Activated T-helper 17 cell treated with anti-CD3 and anti-CD28 coated beads, Interleukin-2, amount 50 U/mL, for 72 hours (primary cell): ENCODE results near the gene MYO16. TPM values are rescaled to one million over a fixed set of nuclear protein-coding genes. Genes with fewer than 3 reads are reported as not detected.
A peak's percentile ranks its signal among the peaks of the same experiment; 100 is the strongest.
"Not testable (repeated sequence)": the region's sequence is repeated elsewhere in the genome, so short reads cannot be mapped to it uniquely, and the experiment has no call there.

Experiments used
- ATAC-seq: fragments of 150-1000 bp; cut with Tn5 transposase; replicated peaks from 2 replicates; pipeline ENCODE4 v1.10.0; 2021; ENCODE audit warnings: mild to moderate bottlenecking, moderate library complexity
- H3K27ac Mint-ChIP-seq: one replicate; pipeline ENCODE4 v1.8.0; 2022; ENCODE audit warnings: mixed read lengths
- H3K27me3 Mint-ChIP-seq: one replicate; pipeline ENCODE4 v1.8.0; 2022; ENCODE audit warnings: mixed read lengths
- H3K36me3 Mint-ChIP-seq: one replicate; pipeline ENCODE4 v1.8.0; 2022; ENCODE audit warnings: low read depth, mild to moderate bottlenecking, mixed read lengths
- H3K4me1 Mint-ChIP-seq: one replicate; pipeline ENCODE4 v1.8.0; 2022; ENCODE audit warnings: mixed read lengths
- H3K4me3 Mint-ChIP-seq: one replicate; pipeline ENCODE4 v1.8.0; 2022; ENCODE audit warnings: mild to moderate bottlenecking, mixed read lengths
- H3K9me3 Mint-ChIP-seq: one replicate; pipeline ENCODE4 v1.8.0; 2022; ENCODE audit warnings: mixed read lengths
- total RNA-seq, 2 donors: library from RNA; stranded (reverse); gene quantifications; one replicate each; pipeline ENCODE4 v1.2.3, GENCODE V29; 2022

MYO16 gene
- total RNA-seq, 2 donors from 2014 or later = not detected

DNA sequence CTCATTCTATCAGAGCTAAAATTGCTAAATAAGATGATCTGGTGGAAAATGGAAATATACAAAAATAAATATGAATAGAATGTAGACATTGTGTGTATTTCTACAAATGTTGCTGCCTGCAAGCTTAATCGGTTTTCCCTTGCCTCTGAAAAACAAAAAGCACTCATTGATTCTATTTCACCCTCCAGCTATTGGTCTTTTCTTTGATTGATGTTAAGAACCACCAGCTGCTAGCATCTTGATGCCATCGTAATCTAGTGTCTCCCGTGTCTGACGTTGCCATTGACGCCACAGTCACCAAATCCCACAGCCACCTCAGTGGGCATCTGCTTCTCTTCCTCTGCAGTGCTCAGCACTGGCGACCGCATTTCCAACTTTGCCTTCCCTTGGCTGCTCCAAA is 461.8 kb downstream of the MYO16 start:
- no peak overlapping the region for H3K4me3 Mint-ChIP-seq
- peaks cover 18% of the 10 kb centered on the region for H3K27me3 Mint-ChIP-seq
- peaks cover 3% of the 10 kb centered on the region for H3K9me3 Mint-ChIP-seq
- no peaks in the 10 kb centered on the region for H3K36me3 Mint-ChIP-seq
- no peak overlapping the region for H3K27ac Mint-ChIP-seq
- H3K4me1 Mint-ChIP-seq = no peaks in the 10 kb centered on the region
- ATAC-seq = no peak

DNA sequence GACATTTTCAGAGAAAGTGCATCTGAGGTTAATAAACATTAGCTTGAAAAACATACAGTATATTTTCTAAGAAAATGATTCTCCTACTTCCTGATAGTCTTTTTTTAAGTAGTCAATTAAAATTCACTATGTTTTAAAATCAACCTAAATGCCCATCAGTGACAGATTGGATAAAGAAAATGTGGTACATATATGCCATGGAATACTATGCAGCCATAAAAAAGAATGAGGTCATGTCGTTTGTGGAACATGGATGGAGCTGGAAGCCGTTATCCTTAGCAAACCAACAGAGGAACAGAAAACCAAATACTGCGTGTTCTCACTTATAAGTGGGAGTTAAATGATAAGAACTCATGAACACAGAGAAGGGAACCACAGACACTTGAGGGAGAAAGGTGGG is 462.8 kb downstream of the MYO16 start:
- peaks cover 18% of the 10 kb centered on the region for H3K27me3 Mint-ChIP-seq
- not testable (repeated sequence) for H3K9me3 Mint-ChIP-seq, ATAC-seq, H3K27ac Mint-ChIP-seq, H3K4me1 Mint-ChIP-seq, H3K36me3 Mint-ChIP-seq, H3K4me3 Mint-ChIP-seq

DNA sequence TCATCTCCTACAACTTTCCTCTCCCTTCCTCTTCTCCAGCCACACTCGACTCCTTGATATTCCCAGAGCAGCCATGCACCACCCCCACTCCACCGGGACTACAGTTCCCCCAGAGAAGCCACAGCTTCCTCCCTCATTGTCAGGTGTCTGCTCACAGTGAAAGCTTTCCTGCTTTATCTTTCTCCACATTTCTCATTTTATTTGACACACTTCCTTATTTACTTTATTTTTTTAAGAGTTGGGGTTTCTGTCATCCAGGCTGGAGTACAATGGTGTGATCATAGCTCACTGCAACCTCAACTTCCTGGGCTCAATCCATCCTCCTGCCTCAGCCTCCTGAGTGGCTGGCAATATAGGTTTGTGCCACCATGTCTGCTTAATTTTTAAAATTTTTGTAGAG is 464.6 kb downstream of the MYO16 start:
- H3K4me1 Mint-ChIP-seq = no peaks in the 10 kb centered on the region
- H3K27me3 Mint-ChIP-seq = peaks cover 18% of the 10 kb centered on the region
- H3K9me3 Mint-ChIP-seq = peaks cover 3% of the 10 kb centered on the region
- ATAC-seq = no peak
- no peaks in the 10 kb centered on the region for H3K36me3 Mint-ChIP-seq
- H3K4me3 Mint-ChIP-seq = no peak overlapping the region
- no peak overlapping the region for H3K27ac Mint-ChIP-seq

DNA sequence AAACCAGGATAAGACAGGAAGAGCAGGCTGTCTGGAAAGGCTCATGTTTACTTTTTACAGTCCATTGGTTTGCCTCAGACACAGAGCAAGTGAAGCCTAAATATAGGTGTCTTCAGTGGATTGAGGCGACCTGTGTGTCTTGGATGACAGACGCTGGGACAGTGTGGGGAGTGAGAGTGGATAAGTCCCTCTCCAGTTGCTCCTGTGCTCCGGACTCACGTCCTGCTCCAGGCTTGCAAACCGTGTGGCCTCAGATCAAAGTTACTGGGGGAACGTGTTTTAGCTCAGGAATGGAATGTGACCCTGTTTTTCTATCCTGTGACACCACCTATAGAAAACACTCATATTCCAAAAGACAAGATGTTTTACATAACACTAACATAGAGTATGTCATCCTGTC is 465.7 kb downstream of the MYO16 start:
- H3K9me3 Mint-ChIP-seq = peaks cover 3% of the 10 kb centered on the region
- peaks cover 13% of the 10 kb centered on the region for H3K27me3 Mint-ChIP-seq
- H3K36me3 Mint-ChIP-seq = no peaks in the 10 kb centered on the region
- ATAC-seq = no peak
- no peaks in the 10 kb centered on the region for H3K4me1 Mint-ChIP-seq
- no peak overlapping the region for H3K4me3 Mint-ChIP-seq
- H3K27ac Mint-ChIP-seq = no peak overlapping the region

DNA sequence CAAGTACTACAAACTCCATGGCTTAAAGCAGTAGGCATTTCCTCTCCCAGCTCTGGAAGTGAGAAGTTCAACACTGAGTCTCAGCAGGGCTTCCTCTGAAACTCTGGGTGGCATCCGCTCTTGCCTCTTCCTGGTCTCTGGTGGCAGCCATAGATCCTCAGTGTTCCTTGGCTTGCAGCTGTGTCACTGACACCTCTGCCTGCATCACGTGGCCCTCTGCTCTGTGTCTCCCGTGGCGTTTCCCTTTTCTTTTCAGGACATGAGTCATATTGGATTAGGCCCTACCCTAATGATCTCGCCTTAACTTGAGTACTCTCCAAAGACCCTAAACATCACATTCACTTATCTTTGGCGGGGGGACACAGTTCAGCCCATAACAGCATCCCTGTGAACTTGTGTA is 466.7 kb downstream of the MYO16 start:
- Mint-ChIP-seq H3K4me1 (no peaks in the 10 kb centered on the region), H3K4me3 (no peak overlapping the region), H3K9me3 (peaks cover 3% of the 10 kb centered on the region), H3K36me3 (no peaks in the 10 kb centered on the region), H3K27me3 (peaks cover 8% of the 10 kb centered on the region), H3K27ac (no peak overlapping the region)
- no peak for ATAC-seq

DNA sequence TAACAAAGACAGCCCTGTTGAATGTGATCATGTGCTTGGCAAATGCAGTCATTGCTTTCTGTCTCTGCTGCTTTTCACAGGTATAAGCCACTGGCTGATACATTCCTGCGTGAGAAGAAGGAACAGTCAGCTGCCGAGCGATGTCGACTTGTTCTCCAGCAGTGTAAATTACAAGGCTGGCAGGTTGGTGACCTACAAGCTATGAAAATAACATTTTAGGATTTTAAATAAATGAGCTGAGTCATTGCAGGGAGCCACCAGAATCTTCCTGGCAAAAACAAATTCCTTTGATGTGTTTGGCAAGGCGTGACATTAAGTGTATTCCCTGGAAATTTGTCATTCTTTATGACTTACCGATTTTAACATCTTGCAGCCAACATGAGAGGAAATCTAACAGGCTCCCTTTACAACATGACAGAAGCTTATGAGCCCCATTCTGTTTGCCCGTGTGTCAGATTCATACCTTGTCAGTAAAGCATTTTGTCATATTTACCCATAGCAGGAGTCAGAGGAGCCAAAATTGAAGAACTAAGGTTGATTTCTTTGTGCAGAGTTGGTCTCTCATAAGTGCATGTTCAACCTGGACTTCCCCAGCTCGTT is 471.4 kb downstream of the MYO16 start:
- H3K27me3 Mint-ChIP-seq = no peaks in the 10 kb centered on the region
- H3K4me3 Mint-ChIP-seq = no peak overlapping the region
- no peak for ATAC-seq
- H3K9me3 Mint-ChIP-seq = no peaks in the 10 kb centered on the region
- H3K4me1 Mint-ChIP-seq = no peaks in the 10 kb centered on the region
- H3K27ac Mint-ChIP-seq = no peak overlapping the region
- no peaks in the 10 kb centered on the region for H3K36me3 Mint-ChIP-seq

DNA sequence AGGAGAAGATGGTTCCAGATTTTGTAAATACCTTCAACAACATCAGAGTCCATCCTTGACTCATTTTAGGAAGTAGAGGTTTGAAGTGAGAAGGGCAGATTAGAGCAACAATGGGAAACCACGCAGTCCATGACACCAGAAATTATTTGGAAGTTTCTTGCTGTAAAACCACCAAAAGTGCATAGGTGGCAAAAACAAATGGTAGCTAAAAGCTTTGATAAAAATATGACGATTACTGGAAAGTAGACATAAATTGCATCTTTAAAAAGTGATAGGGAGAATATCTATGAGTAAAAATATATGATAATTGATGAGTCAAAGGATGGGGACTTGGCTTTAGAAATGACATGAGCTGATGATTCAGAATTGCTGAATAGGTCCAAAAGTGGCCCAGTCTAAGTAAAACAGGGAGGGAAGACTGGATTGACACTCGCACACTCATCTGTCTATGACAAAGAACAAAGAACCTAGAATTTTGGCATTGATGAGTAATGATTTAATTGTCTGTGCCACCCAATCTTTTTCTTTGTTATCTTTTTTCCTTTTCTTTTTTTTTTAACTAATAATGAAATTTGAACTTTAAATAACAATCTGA is 472.2 kb downstream of the MYO16 start:
- no peak overlapping the region for H3K4me3 Mint-ChIP-seq
- ATAC-seq = peak; percentile 62

DNA sequence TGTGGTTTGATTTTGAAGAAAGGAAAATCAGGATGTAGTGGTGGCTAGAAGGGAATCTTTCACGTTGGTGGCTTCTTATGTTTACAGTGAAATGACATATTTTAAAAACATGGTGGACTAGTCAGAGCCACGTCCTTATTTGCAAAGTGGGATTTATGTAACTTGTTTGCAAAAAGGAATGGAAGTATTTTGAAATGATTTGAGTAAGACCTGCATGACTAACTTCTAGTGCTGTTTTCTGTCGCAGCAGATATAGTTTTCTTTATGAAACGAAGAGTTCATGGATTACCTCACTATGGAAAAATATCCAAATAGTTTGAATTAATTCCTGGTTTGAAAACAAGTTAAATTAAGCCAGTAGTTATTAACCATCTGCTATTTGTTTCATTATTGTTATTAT is 476.5 kb downstream of the MYO16 start:
- no peak for ATAC-seq
- Mint-ChIP-seq H3K27ac (no peak overlapping the region), H3K36me3 (no peaks in the 10 kb centered on the region), H3K27me3 (peaks cover 9% of the 10 kb centered on the region), H3K4me3 (no peak overlapping the region), H3K4me1 (no peaks in the 10 kb centered on the region), H3K9me3 (no peaks in the 10 kb centered on the region)

More for the DNA sequence above, 472.2 kb downstream of the MYO16 start:
- H3K27ac Mint-ChIP-seq = no peak overlapping the region
- H3K4me1 Mint-ChIP-seq = no peaks in the 10 kb centered on the region
- H3K36me3 Mint-ChIP-seq = no peaks in the 10 kb centered on the region
- no peaks in the 10 kb centered on the region for H3K27me3 Mint-ChIP-seq
- no peaks in the 10 kb centered on the region for H3K9me3 Mint-ChIP-seq

DNA sequence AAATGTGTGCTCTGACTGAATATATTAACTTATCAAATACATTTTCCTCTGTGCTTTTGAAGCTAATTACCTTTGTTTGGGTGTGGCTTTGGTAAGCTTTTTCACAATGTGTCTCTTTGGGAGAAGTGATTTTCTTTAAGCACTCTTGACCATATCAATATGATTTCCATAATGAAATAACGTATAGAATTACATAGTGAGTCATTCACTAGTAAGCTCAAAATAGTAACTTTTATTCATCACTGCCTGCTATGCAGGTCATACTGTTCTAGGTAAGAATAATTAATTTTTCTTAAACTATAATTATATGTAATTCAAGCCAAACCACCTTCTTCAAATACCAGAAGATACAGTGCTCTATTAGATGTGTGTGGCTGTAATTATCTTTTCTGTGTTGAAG is 480.7 kb downstream of the MYO16 start:
- H3K9me3 Mint-ChIP-seq = no peaks in the 10 kb centered on the region
- no peak overlapping the region for H3K27ac Mint-ChIP-seq
- peaks cover 6% of the 10 kb centered on the region for H3K4me1 Mint-ChIP-seq

DNA sequence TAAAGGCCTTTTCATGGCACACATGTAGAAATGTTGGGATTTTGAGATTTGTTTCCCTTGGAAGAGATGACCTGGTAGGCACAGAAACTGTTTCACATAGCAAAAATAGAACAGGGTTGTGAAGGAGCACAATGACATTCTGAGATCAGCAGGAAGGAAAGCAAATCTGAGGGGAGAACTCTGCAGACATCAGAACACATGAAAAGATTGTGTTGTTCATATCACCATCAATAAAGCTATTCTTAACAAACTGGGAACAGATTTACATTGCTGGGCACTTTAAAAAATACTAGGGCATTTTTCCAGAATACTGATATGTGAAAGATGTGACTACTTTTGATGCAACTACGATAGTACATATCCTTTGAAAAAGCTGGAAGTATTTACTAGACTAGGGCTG is 481.7 kb downstream of the MYO16 start:
- Mint-ChIP-seq H3K27ac (no peak overlapping the region), H3K4me1 (peaks cover 6% of the 10 kb centered on the region), H3K9me3 (no peaks in the 10 kb centered on the region), H3K36me3 (no peaks in the 10 kb centered on the region), H3K27me3 (peaks cover 12% of the 10 kb centered on the region), H3K4me3 (no peak overlapping the region)
- no peak for ATAC-seq

More for the DNA sequence above, 480.7 kb downstream of the MYO16 start:
- Mint-ChIP-seq H3K4me3 (no peak overlapping the region), H3K27me3 (peaks cover 12% of the 10 kb centered on the region), H3K36me3 (no peaks in the 10 kb centered on the region)
- no peak for ATAC-seq

DNA sequence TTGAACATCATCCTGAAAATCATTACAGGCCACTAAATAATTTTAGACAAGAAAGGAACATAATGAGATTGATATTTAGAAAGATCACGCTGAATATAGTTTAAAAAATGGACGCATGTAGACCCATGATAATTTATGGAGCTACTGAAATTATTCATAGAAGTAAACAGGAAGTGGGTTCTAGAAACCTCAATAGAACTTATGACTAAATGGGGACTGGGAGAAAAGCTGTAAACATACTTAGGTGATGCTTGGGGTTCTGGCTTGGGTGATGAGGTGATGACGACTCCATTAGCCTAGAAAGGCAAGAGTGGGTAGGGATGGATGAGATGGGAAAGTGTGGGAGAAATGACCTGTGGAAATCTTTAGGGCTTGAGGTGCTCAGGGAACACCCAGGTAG is 484.0 kb downstream of the MYO16 start:
- ATAC-seq = peak; percentile 62
- H3K27me3 Mint-ChIP-seq = peaks cover 10% of the 10 kb centered on the region
- no peaks in the 10 kb centered on the region for H3K36me3 Mint-ChIP-seq
- H3K27ac Mint-ChIP-seq = no peak overlapping the region
- no peak overlapping the region for H3K4me3 Mint-ChIP-seq
- peaks cover 6% of the 10 kb centered on the region for H3K4me1 Mint-ChIP-seq
- H3K9me3 Mint-ChIP-seq = no peaks in the 10 kb centered on the region

DNA sequence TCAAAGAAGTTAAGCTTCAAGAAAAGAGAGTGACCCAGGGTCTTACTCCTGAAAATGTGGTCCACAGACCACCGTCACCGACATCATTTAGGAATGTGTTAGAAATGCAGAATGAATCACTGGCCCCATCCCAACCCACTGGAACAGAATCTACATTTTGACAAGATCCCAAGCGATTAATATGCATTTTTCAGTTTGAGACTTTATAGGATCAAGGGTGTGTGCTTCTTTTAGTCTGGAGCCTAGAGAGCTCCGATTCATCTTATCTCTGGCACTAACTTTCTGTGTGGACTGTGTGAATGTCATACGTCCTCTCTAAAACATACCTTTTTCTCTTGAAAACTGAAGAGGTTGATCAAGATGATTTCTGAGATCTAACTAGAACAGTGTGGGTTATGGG is 484.8 kb downstream of the MYO16 start:
- no peaks in the 10 kb centered on the region for H3K9me3 Mint-ChIP-seq
- H3K4me1 Mint-ChIP-seq = peaks cover 6% of the 10 kb centered on the region
- H3K27me3 Mint-ChIP-seq = peaks cover 6% of the 10 kb centered on the region
- H3K27ac Mint-ChIP-seq = no peak overlapping the region
- H3K4me3 Mint-ChIP-seq = no peak overlapping the region
- no peaks in the 10 kb centered on the region for H3K36me3 Mint-ChIP-seq
- ATAC-seq = no peak

DNA sequence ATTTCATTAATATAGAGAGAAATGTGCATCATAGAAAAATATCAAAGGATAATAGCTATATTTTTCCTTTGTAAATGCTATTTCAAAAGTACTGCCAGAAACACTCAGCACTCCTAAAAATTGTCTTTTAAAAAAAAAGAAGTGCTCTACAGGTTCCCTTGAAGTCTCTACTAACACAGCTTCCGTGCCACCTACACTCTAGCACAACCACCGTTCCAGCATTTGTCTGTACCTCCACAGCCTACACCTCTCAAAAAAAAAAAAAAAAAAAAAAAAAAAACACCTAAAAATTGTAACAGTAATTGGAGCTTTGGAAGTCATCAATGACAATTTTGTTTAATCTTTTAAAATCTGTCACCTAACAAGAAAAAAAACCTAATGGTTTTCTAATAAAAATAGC is 485.6 kb downstream of the MYO16 start:
- Mint-ChIP-seq H3K27ac (no peak overlapping the region), H3K4me1 (peaks cover 6% of the 10 kb centered on the region), H3K27me3 (peaks cover 3% of the 10 kb centered on the region), H3K36me3 (no peaks in the 10 kb centered on the region), H3K4me3 (no peak overlapping the region), H3K9me3 (no peaks in the 10 kb centered on the region)
- ATAC-seq = no peak

DNA sequence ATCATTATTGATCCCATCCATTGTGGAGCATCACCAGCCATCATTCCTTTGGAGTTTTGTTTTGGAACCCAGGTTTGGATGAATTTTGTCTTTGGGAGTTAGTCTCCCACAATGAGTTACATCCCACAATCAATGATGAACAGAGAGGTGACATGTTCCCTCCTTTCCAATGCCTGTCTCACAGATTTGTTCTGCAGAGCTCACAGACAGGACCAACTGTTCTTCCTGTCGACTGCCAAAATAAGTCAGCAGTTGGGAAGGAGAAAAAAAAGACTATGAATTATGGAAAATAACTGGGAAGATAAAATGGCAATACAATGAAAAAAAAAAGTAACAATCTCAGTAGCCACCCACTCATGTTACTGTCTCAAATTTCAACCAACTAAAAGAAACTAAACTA is 489.1 kb downstream of the MYO16 start:
- Mint-ChIP-seq H3K9me3 (no peaks in the 10 kb centered on the region), H3K4me1 (peaks cover 3% of the 10 kb centered on the region), H3K27me3 (peaks cover 2% of the 10 kb centered on the region), H3K36me3 (no peaks in the 10 kb centered on the region), H3K4me3 (no peak overlapping the region), H3K27ac (no peak overlapping the region)
- ATAC-seq = no peak

DNA sequence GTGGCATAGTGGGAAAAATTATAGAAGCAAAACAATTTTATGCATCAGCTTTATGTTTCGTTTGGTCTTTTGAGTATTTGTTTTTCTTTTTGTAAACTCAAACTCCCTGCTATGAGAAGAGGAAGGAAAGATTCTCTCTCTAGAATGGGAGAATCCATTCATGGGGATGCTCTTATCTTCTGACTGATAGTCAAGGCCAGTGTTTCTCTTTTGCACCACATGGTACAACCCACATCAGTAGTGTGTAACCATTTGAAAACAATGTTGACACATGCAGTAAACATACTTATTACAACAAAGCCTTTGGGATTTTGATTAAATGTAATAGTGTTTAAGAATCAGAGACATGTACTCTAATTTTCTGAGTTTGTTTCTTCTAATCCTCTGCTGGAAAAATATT is 490.5 kb downstream of the MYO16 start:
- H3K27me3 Mint-ChIP-seq = no peaks in the 10 kb centered on the region
- H3K36me3 Mint-ChIP-seq = no peaks in the 10 kb centered on the region
- no peaks in the 10 kb centered on the region for H3K4me1 Mint-ChIP-seq
- no peak for ATAC-seq
- no peak overlapping the region for H3K4me3 Mint-ChIP-seq
- no peaks in the 10 kb centered on the region for H3K9me3 Mint-ChIP-seq
- H3K27ac Mint-ChIP-seq = no peak overlapping the region

DNA sequence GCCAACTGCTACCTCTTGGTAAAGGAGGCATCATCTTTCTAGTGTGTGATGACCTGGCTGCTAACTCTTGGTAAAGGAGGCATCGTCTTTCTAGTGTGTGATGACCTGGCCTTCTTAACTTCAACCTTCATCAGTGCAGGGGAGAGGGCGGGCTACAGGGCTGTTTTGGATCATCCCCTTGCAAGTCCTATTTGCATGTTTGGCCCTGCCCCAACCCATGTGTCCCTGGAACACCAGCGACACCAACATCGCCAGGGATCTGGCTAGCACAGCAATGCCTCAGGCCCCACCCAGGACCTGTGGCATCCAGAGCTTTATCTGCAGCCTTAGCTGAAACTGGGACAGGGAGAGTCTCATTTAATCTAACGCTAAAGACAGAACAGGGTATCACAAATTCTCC is 492.4 kb downstream of the MYO16 start:
- Mint-ChIP-seq H3K36me3 (no peaks in the 10 kb centered on the region), H3K27me3 (no peaks in the 10 kb centered on the region), H3K4me1 (no peaks in the 10 kb centered on the region), H3K27ac (no peak overlapping the region), H3K4me3 (no peak overlapping the region), H3K9me3 (no peaks in the 10 kb centered on the region)
- ATAC-seq = no peak
